Mesenchymal stem cell (in vitro differentiated cells and primary cell): ENCODE results near the gene DMD.

Source experiments
- DNase-seq: peaks from one replicate; pipeline ENCODE4 v3.0.0-alpha.2; 2013
- H2AFZ ChIP-seq: one replicate; pipeline ENCODE4 v1.6.1; 2013; ENCODE audit warnings: low read depth, mild to moderate bottlenecking, control low read depth, inconsistent platforms, low read length, moderate library complexity
- H2AK5ac ChIP-seq: 2 replicates; pipeline ENCODE4 v1.6.1; 2013; ENCODE audit warnings: low read length, moderate library complexity, mild to moderate bottlenecking, inconsistent platforms; ENCODE audit not compliant: severe bottlenecking
- H2BK120ac ChIP-seq: one replicate; pipeline ENCODE4 v1.6.1; 2013; ENCODE audit warnings: low read depth, mild to moderate bottlenecking, inconsistent platforms, low read length, moderate library complexity
- H2BK12ac ChIP-seq, 2 experiments: one replicate each; pipeline ENCODE4 v1.6.1; 2013; ENCODE audit warnings: inconsistent platforms in 2 of 2, low read length in 2 of 2, mild to moderate bottlenecking in 2 of 2, moderate library complexity in 2 of 2, control low read depth in 1 of 2
- H2BK15ac ChIP-seq: one replicate; pipeline ENCODE4 v1.6.1; 2013; ENCODE audit warnings: mild to moderate bottlenecking, low read depth, inconsistent platforms; ENCODE audit not compliant: poor library complexity, severe bottlenecking
- H2BK5ac ChIP-seq: 2 replicates; pipeline ENCODE4 v1.6.1; 2013; ENCODE audit warnings: low read depth, mild to moderate bottlenecking, low read length, control low read depth, inconsistent platforms; ENCODE audit not compliant: poor library complexity, severe bottlenecking
- H3K14ac ChIP-seq, 2 experiments: one replicate each; pipeline ENCODE4 v1.6.1; 2013; ENCODE audit warnings: inconsistent platforms in 2 of 2, low read length in 2 of 2, control low read depth in 1 of 2, mild to moderate bottlenecking in 1 of 2, moderate library complexity in 1 of 2
- H3K18ac ChIP-seq, 2 experiments: one replicate each; pipeline ENCODE4 v1.6.1; 2013; ENCODE audit warnings: inconsistent platforms in 2 of 2, low read length in 2 of 2, control low read depth in 1 of 2, low read depth in 1 of 2, mild to moderate bottlenecking in 1 of 2
- H3K23ac ChIP-seq, 2 experiments: one replicate each; pipeline ENCODE4 v1.6.1; 2013; ENCODE audit warnings: inconsistent platforms in 2 of 2, low read length in 2 of 2, mild to moderate bottlenecking in 2 of 2, moderate library complexity in 2 of 2, control low read depth in 1 of 2
- H3K27ac ChIP-seq: 2 replicates; pipeline ENCODE4 v1.5.1; 2013; ENCODE audit warnings: mild to moderate bottlenecking, moderate library complexity, low read length, control low read depth, inconsistent platforms; ENCODE audit not compliant: poor library complexity, severe bottlenecking
- H3K27me3 ChIP-seq, 2 experiments: 2 replicates each; pipeline versions ENCODE4 v1.6.1 to v1.7.0; 2013; ENCODE audit warnings: low read length in 2 of 2, mild to moderate bottlenecking in 2 of 2, moderate library complexity in 2 of 2, control low read depth in 1 of 2, inconsistent platforms in 1 of 2; ENCODE audit not compliant: control insufficient read depth in 1 of 2, insufficient read depth in 1 of 2
- H3K36me3 ChIP-seq, 2 experiments: 2 replicates each; pipeline versions ENCODE4 v1.6.1 to v1.7.0; 2013; ENCODE audit warnings: low read length in 2 of 2, control low read depth in 1 of 2, inconsistent platforms in 1 of 2, low read depth in 1 of 2, mild to moderate bottlenecking in 1 of 2; ENCODE audit not compliant: insufficient read depth in 2 of 2, control insufficient read depth in 1 of 2
- H3K4ac ChIP-seq, 2 experiments: one replicate each; pipeline ENCODE4 v1.6.1; 2013; ENCODE audit warnings: inconsistent platforms in 2 of 2, low read length in 2 of 2, mild to moderate bottlenecking in 2 of 2, moderate library complexity in 2 of 2, control low read depth in 1 of 2, low read depth in 1 of 2
- H3K4me1 ChIP-seq: 2 replicates; pipeline ENCODE4 v1.6.1; 2013; ENCODE audit warnings: low read depth, low read length, control low read depth; ENCODE audit not compliant: control insufficient read depth, insufficient read depth
- H3K4me2 ChIP-seq: 2 replicates; pipeline ENCODE4 v1.6.1; 2013; ENCODE audit warnings: low read length, mild to moderate bottlenecking, inconsistent platforms; ENCODE audit not compliant: poor library complexity, severe bottlenecking
- H3K4me3 ChIP-seq, 2 experiments: 2 replicates each; pipeline versions ENCODE4 v1.5.1 to v1.7.0; 2013; ENCODE audit warnings: low read length in 2 of 2, mild to moderate bottlenecking in 2 of 2, control low read depth in 1 of 2, low read depth in 1 of 2; ENCODE audit not compliant: insufficient read depth in 1 of 2
- H3K79me1 ChIP-seq: replicated peaks from 2 replicates; pipeline ENCODE4 v1.6.1; 2013; ENCODE audit warnings: mild to moderate bottlenecking, control low read depth, low read length, inconsistent platforms; ENCODE audit not compliant: poor library complexity, severe bottlenecking
- H3K9ac ChIP-seq: 2 replicates; pipeline ENCODE4 v1.7.0; 2013; ENCODE audit warnings: mild to moderate bottlenecking, low read length, moderate library complexity
- H3K9me3 ChIP-seq: 2 replicates; pipeline ENCODE4 v1.7.0; 2013; ENCODE audit warnings: mild to moderate bottlenecking, low read length; ENCODE audit not compliant: control insufficient read depth
- H4K8ac ChIP-seq: one replicate; pipeline ENCODE4 v1.6.1; 2013; ENCODE audit warnings: inconsistent platforms, mild to moderate bottlenecking, low read length, moderate library complexity
- H4K91ac ChIP-seq: one replicate; pipeline ENCODE4 v1.6.1; 2013; ENCODE audit warnings: mild to moderate bottlenecking, low read length, inconsistent platforms
- WGBS: methylation state at CpG from one replicate; pipeline ENCODE4 v1.1.7; 2013; ENCODE audit warnings: mixed read lengths; 5-methylcytosine and 5-hydroxymethylcytosine counted together

Gene DMD

DNA sequence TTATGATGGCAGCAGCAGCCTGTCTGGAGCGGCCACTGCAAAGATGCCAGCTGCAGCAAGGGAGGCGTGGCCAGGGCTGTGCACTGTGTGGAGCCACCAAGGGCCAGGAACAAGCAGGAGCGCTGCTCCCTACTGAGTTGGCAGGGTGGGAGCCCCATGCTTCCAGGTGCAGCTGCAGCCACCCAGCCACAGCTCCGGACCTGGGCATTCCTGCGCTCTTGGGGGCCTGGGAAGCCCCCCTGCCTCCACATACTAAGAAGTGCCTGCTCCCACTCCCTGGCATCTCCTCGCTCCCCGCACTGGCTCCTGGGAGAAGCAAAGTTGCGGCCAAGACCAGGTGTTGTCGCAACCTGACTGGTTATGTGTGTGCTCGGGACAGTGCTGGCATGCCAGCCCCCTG lies 619.8 kb downstream of the DMD start:
- no peak overlapping the region for H2AK5ac ChIP-seq
- no peak overlapping the region for H2AFZ ChIP-seq
- H2BK15ac ChIP-seq: no peak overlapping the region
- H3K36me3 ChIP-seq: no peaks in the 10 kb centered on the region
- no peak overlapping the region for H4K91ac ChIP-seq
- peaks cover 8% of the 10 kb centered on the region for H3K9me3 ChIP-seq
- no peak overlapping the region for H3K4ac ChIP-seq
- H3K14ac ChIP-seq: no peak overlapping the region
- no peaks in the 10 kb centered on the region for H3K4me1 ChIP-seq
- H3K18ac ChIP-seq: no peak overlapping the region
- H3K9ac ChIP-seq: no peak overlapping the region
- H3K27me3 ChIP-seq: no peaks in the 10 kb centered on the region
- no peak overlapping the region for H3K4me2 ChIP-seq
- no peaks in the 10 kb centered on the region for H3K79me1 ChIP-seq
- 89% methylated on average over 9 of the region's 10 CpGs for WGBS
- no peak overlapping the region for H2BK120ac ChIP-seq
- no peak overlapping the region for H3K27ac ChIP-seq
- H2BK5ac ChIP-seq: no peak overlapping the region
- no peak for DNase-seq
- H3K23ac ChIP-seq: no peak overlapping the region
- no peak overlapping the region for H4K8ac ChIP-seq
- H2BK12ac ChIP-seq: no peak overlapping the region
- H3K4me3 ChIP-seq: no peak overlapping the region

DNA sequence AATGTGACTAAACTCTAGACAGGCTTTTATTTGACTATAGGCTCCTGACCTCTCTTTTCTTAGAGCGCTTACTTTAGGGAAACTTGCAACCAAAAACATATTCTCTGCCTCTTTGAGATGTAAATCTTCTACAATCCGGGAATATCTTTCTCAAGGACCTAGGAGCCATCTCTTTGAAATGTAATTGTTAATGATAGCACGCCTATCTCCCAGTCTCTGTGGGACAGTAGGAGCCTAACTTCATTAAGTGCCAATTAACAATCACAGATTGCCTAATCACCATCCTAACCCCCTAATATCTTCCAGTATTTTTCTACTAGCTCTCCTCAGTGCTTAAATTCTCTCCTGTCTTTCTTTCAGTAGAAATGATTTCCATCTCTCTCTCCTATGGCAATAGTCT lies 628.6 kb downstream of the DMD start:
- Histone ChIP-seq H3K79me1 (no peaks in the 10 kb centered on the region), H2BK5ac (no peak overlapping the region), H3K4me1 (no peaks in the 10 kb centered on the region), H3K14ac (no peak overlapping the region), H4K91ac (no peak overlapping the region), H3K27ac (no peak overlapping the region), H4K8ac (no peak overlapping the region), H2AFZ (no peak overlapping the region), H2BK12ac (no peak overlapping the region), H3K9ac (no peak overlapping the region), H3K4me3 (no peak overlapping the region), H3K4ac (no peak overlapping the region), H2BK120ac (no peak overlapping the region), H3K27me3 (no peaks in the 10 kb centered on the region), H2BK15ac (no peak overlapping the region), H3K4me2 (no peak overlapping the region), H3K18ac (no peak overlapping the region), H3K23ac (no peak overlapping the region), H3K9me3 (no peaks in the 10 kb centered on the region), H3K36me3 (no peaks in the 10 kb centered on the region), H2AK5ac (no peak overlapping the region)
- DNase-seq: no peak
- 69% methylated on average over 2 of the region's 3 CpGs for WGBS

DNA sequence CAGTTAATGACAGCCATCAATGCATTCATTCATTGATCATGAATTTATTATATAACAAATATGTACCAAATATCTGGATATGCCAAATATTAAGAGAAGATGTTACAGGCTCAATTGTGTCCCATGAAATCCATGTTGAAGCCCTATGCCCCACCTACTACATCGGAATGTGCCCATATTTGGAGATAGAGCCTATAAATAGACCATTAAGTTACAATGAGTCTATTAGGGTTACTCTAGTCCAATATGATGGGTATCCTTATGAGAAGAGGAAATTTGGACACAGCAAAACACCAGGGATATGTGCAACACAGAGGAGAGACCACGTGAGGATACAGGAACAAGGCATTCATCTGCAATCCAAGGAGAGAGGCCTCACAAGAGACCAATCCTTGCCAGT lies 634.5 kb downstream of the DMD start:
- H4K91ac ChIP-seq: no peak overlapping the region
- no peak overlapping the region for H2BK12ac ChIP-seq
- H2BK5ac ChIP-seq: no peak overlapping the region
- no peak overlapping the region for H2AK5ac ChIP-seq
- H3K18ac ChIP-seq: no peak overlapping the region
- H3K36me3 ChIP-seq: no peaks in the 10 kb centered on the region
- WGBS: 43% methylated on average over 1 of the region's 2 CpGs
- H3K4ac ChIP-seq: no peak overlapping the region
- H2BK15ac ChIP-seq: no peak overlapping the region
- H3K9ac ChIP-seq: no peak overlapping the region
- H3K27me3 ChIP-seq: no peaks in the 10 kb centered on the region
- H2BK120ac ChIP-seq: no peak overlapping the region
- DNase-seq: no peak
- no peak overlapping the region for H3K4me3 ChIP-seq
- H3K4me2 ChIP-seq: no peak overlapping the region
- no peaks in the 10 kb centered on the region for H3K4me1 ChIP-seq
- no peaks in the 10 kb centered on the region for H3K79me1 ChIP-seq
- no peak overlapping the region for H3K23ac ChIP-seq
- no peak overlapping the region for H4K8ac ChIP-seq
- H3K9me3 ChIP-seq: no peaks in the 10 kb centered on the region
- no peak overlapping the region for H3K14ac ChIP-seq
- H2AFZ ChIP-seq: no peak overlapping the region
- H3K27ac ChIP-seq: no peak overlapping the region

DNA sequence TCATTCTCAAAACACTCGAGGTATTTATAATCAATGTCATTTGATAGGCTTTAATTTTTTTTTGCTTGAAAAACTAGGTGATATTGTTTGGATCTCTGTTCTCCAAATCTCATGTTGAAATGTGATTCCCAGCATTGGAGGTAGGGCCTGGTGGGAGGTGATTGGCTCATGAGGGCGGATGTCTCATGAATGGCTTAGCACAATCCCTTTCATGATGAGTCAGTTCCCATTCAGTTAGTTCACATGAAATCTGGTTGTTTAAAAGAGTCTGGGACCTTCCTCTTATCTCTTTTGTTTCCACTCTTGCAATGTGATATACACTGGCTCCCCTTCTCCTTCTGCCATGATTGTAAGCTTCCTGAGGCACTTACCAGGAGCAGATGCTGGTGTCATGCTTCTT lies 638.7 kb downstream of the DMD start:
- no CpG with 5 or more reads among the region's 2 CpGs for WGBS
- H3K4me3 ChIP-seq: no peak overlapping the region

More for the DNA sequence above, 638.7 kb downstream of the DMD start:
- H2AK5ac ChIP-seq: no peak overlapping the region
- H2AFZ ChIP-seq: no peak overlapping the region
- H3K27me3 ChIP-seq: no peaks in the 10 kb centered on the region
- no peaks in the 10 kb centered on the region for H3K79me1 ChIP-seq
- no peak overlapping the region for H3K4me2 ChIP-seq
- H3K4me1 ChIP-seq: no peaks in the 10 kb centered on the region
- H3K36me3 ChIP-seq: no peaks in the 10 kb centered on the region
- no peak overlapping the region for H2BK12ac ChIP-seq
- no peak overlapping the region for H3K4ac ChIP-seq
- H2BK120ac ChIP-seq: no peak overlapping the region
- no peak for DNase-seq
- H3K14ac ChIP-seq: no peak overlapping the region
- no peak overlapping the region for H2BK5ac ChIP-seq
- no peak overlapping the region for H2BK15ac ChIP-seq
- H4K91ac ChIP-seq: no peak overlapping the region
- H3K27ac ChIP-seq: no peak overlapping the region
- H3K23ac ChIP-seq: no peak overlapping the region
- H3K9ac ChIP-seq: no peak overlapping the region
- no peak overlapping the region for H4K8ac ChIP-seq
- no peaks in the 10 kb centered on the region for H3K9me3 ChIP-seq
- no peak overlapping the region for H3K18ac ChIP-seq
